Measurements from ENCODE around the gene CD209. TPM values are rescaled to one million over a fixed set of nuclear protein-coding genes. Genes with fewer than 3 reads are reported as not detected.

The CD209 gene
- total RNA-seq, 1 experiment from 2014 or later = not detected

GRCh38 chr19:7718668-7719067 is 28.7 kb downstream of the CD209 start:
- Histone ChIP-seq H3K4me3 (ENCODE audit: insufficient read depth, low read depth, low read length) (no peak overlapping the region), H3K27me3 (ENCODE audit: control insufficient read depth, insufficient read depth, low read length) (no peaks in the 10 kb centered on the region), H3K36me3 (replicated peaks; ENCODE audit: control insufficient read depth, insufficient read depth, low read length) (no peaks in the 10 kb centered on the region)
- DNase-seq = no peak

- DNase-seq = no peak
- Histone ChIP-seq H3K36me3 (replicated peaks; ENCODE audit: control insufficient read depth, insufficient read depth, low read length) (no peaks in the 10 kb centered on the region), H3K4me3 (ENCODE audit: insufficient read depth, low read depth, low read length) (no peak overlapping the region), H3K27me3 (ENCODE audit: control insufficient read depth, insufficient read depth, low read length) (no peaks in the 10 kb centered on the region)
Observed at GRCh38 chr19:7716762-7717161, 30.6 kb downstream of the CD209 start.

- Histone ChIP-seq H3K4me3 (ENCODE audit: insufficient read depth, low read depth, low read length) (no peak overlapping the region), H3K36me3 (replicated peaks; ENCODE audit: control insufficient read depth, insufficient read depth, low read length) (no peaks in the 10 kb centered on the region), H3K27me3 (ENCODE audit: control insufficient read depth, insufficient read depth, low read length) (no peaks in the 10 kb centered on the region)
- DNase-seq = no peak
Observed at GRCh38 chr19:7715671-7716070, 31.7 kb downstream of the CD209 start.

- DNase-seq = no peak
- no peak overlapping the region for H3K4me3 ChIP-seq (ENCODE audit: insufficient read depth, low read depth, low read length)
- no peaks in the 10 kb centered on the region for H3K27me3 ChIP-seq (ENCODE audit: control insufficient read depth, insufficient read depth, low read length)
- no peaks in the 10 kb centered on the region for H3K36me3 ChIP-seq (replicated peaks; ENCODE audit: control insufficient read depth, insufficient read depth, low read length)
Observed at GRCh38 chr19:7710616-7711015, 36.7 kb downstream of the CD209 start.

DNA sequence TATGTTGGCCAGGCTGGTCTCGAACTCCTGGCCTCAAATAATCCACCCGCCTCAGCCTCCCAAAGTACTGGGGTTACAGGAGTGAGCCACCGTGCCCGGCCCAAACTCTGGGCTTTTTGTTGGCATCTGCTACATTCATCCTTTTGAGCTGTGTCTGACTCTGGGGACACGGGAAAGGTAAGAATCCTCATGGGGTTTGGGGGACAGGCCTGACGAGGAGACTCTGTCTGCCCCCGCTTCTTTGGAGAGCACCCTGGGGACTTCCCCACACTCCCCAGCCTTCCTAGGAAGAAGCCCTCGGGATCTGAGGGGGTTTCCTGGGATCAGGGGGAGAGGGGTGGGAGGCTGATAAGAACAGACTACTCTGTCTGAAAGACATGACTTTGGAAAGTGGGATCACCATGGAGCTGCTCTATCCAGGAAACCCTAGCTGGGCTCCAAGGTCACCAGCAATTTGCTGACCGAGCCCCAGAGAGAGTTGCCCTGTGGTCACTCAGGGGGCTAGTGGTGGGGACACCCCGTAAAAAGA is 37.3 kb downstream of the CD209 start:
- H3K27me3 ChIP-seq (ENCODE audit: control insufficient read depth, insufficient read depth, low read length) = no peaks in the 10 kb centered on the region
- no peak for DNase-seq
- H3K36me3 ChIP-seq (replicated peaks; ENCODE audit: control insufficient read depth, insufficient read depth, low read length) = no peaks in the 10 kb centered on the region
- no peak overlapping the region for H3K4me3 ChIP-seq (ENCODE audit: insufficient read depth, low read depth, low read length)

DNA sequence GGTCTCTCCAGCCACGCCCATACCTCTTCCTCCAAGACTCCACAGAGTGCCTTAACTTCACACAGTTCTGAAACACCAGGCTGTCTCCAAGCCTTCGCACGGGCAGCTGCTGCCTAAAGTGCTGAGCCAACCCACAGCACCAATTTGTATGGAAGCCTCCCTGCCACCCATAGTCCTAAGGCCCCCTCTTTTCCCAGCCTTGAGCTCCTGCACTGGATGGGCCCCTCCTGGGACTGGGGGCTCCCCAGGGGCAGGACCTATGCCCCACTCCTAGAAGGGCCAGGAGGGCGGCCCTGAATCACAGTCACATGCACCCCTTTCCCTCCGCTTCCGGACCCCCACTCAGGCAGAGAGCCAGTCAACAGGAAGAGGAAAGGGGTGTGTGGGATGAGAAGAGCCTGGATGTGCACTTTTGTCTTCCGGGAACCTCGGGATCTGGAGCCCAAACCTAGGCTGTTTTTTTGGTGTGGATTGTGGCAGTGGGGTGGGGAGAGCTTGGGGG is 40.3 kb downstream of the CD209 start:
- no peak overlapping the region for H3K4me3 ChIP-seq (ENCODE audit: insufficient read depth, low read depth, low read length)
- H3K36me3 ChIP-seq (replicated peaks; ENCODE audit: control insufficient read depth, insufficient read depth, low read length) = no peaks in the 10 kb centered on the region
- DNase-seq = peak; percentile 43
- H3K27me3 ChIP-seq (ENCODE audit: control insufficient read depth, insufficient read depth, low read length) = no peaks in the 10 kb centered on the region

DNA sequence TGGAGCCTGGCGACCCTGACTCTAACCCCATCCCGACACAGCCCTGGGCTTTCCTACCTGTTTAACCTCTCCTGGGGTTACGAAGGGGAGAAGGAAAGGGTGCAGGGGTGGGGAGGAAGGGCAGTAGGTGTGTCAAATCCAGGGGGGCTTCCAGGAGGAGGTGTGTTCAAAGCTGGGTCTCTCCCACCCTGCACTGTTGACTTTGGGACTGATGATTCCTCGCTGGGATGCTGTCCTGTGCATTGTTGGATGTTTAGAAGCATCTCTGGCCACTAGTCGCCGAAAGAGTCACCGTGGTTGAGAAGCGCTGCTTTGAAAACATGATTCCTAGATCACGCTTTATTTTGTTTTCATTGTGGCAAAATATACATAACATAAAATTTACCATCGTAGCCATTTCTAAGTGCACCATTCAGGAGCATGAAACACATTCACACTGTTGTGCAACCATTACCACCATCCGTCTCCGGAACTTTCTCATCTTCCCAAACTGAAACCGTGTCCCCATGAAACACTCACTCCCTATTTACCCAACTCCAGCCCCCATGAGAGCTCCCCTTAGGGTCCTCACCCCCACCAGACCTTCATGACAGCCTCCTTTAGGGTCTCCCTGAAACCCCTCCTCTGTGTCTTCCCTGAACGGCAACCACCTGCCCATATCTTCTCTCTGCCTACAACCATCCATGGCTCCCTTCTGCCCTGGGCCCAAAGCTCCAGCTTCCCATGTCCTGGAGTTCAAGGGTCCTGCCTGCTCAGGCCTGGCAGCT is 41.0 kb downstream of the CD209 start:
- Histone ChIP-seq H3K27me3 (ENCODE audit: control insufficient read depth, insufficient read depth, low read length) (no peaks in the 10 kb centered on the region), H3K4me3 (ENCODE audit: insufficient read depth, low read depth, low read length) (no peak overlapping the region), H3K36me3 (replicated peaks; ENCODE audit: control insufficient read depth, insufficient read depth, low read length) (no peaks in the 10 kb centered on the region)
- no peak for DNase-seq

- no peaks in the 10 kb centered on the region; the same call in 1 of the 2 replicates for H3K27me3 ChIP-seq (ENCODE audit: control insufficient read depth, insufficient read depth, low read length)
- H3K4me3 ChIP-seq (ENCODE audit: insufficient read depth, low read depth, low read length) = no peak overlapping the region
- peak; percentile 31 for DNase-seq
- H3K36me3 ChIP-seq (replicated peaks; ENCODE audit: control insufficient read depth, insufficient read depth, low read length) = no peaks in the 10 kb centered on the region
Observed at GRCh38 chr19:7705387-7706187, 41.7 kb downstream of the CD209 start.

DNA sequence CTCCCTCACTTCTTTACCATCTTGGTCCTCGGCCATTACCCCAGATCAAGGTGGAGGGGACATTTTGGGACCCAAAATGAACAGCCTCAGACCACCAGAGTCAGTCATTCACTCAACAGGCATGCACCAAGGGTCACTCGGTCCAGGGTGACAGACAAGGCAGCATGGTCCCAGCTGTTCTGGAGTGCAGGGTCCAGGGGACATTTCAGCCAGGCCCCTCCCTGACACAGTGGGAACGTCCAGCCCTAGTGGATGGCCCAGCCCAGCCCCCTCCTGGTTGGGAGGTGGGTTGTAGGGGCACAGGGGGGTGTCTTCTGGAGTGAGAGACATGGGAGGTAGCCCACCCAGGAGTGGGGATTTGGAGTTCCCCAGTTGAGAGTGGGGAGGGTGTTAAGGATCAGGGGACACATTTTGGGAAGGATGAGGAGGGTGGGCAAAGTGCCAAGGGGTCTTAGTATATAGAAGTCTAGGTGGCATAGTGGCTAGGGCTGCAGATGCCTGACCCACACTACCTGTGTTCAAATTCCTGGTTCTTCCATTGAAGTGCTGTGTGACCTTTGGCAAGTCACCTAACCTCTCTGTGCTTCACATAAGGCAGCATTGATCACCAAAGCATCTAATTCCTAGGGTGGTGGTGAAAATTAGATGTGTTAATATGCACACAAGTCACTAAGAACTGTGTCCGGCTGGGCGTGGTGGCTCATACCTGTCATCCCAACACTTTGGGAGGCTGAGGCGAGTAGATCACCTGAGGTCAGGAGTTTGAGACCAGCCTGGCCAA is 42.9 kb downstream of the CD209 start:
- DNase-seq = peak; percentile 17
- Histone ChIP-seq H3K4me3 (ENCODE audit: insufficient read depth, low read depth, low read length) (no peak overlapping the region), H3K36me3 (replicated peaks; ENCODE audit: control insufficient read depth, insufficient read depth, low read length) (no peaks in the 10 kb centered on the region), H3K27me3 (ENCODE audit: control insufficient read depth, insufficient read depth, low read length) (no peaks in the 10 kb centered on the region; the same call in 1 of the 2 replicates)

- Histone ChIP-seq H3K4me3 (ENCODE audit: insufficient read depth, low read depth, low read length) (no peak overlapping the region), H3K36me3 (replicated peaks; ENCODE audit: control insufficient read depth, insufficient read depth, low read length) (no peaks in the 10 kb centered on the region), H3K27me3 (ENCODE audit: control insufficient read depth, insufficient read depth, low read length) (peaks cover 2% of the 10 kb centered on the region)
- DNase-seq = peak; percentile 57
Observed at GRCh38 chr19:7703332-7703731, 44.0 kb downstream of the CD209 start.

DNA sequence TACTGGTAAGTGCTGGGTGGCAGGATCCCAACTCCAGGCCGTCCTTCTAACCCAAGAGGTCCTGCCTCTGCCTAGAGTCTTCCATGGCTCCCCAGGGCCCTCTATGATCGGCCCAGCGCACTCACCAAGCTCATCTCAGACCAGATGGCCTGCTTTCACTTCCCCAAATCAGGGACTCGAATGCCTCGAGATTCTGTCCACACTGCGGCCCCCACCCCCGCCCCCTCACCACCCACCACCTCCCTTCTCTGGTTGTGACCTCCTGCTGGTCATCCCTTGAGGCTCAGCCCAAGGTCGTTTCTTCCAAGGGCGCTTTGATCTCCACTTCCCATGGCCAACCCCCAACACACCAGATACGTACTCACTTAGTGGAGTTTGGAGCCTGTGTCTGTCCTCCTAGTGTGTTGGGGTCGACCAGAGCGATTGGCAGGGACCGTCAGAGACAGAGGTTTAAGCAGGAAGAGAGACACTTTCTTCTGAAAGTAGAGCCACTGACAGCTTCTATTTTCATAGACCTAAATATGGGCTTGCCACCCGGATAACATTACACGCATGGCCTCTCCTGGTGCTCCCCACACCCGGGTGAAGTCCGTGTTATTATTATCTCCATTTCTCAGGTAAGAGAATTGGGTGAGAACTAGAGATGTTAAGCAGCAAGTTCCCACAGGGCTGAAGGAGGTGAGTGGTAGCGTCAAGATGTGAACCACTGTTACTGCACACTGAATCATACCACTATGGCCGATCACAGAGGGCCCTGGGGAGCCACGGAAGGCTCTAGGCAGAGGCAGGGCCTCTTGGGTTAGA is 45.5 kb downstream of the CD209 start, which contains the start of gene FCER2:
TSS of gene FCER2 (minus strand) at position 478 of the 804 bp plus-strand sequence. CDS start 2,371 bp downstream, outside the sequence.
- peak; percentile 18 for DNase-seq

GRCh38 chr19:7701049-7701653 is 46.2 kb downstream of the CD209 start:
- Histone ChIP-seq H3K4me3 (ENCODE audit: insufficient read depth, low read depth, low read length) (no peak overlapping the region), H3K36me3 (replicated peaks; ENCODE audit: control insufficient read depth, insufficient read depth, low read length) (no peaks in the 10 kb centered on the region), H3K27me3 (ENCODE audit: control insufficient read depth, insufficient read depth, low read length) (peaks cover 4% of the 10 kb centered on the region)
- peak; percentile 7 for DNase-seq

More for the DNA sequence above, 45.5 kb downstream of the CD209 start, which contains the start of gene FCER2:
- Histone ChIP-seq H3K27me3 (ENCODE audit: control insufficient read depth, insufficient read depth, low read length) (peaks cover 4% of the 10 kb centered on the region), H3K4me3 (ENCODE audit: insufficient read depth, low read depth, low read length) (no peak within 1 kb of the TSS), H3K36me3 (replicated peaks; ENCODE audit: control insufficient read depth, insufficient read depth, low read length) (no peaks in the 10 kb centered on the region)
